Measurements from ENCODE around the gene COL19A1.

COL19A1 gene

DNA sequence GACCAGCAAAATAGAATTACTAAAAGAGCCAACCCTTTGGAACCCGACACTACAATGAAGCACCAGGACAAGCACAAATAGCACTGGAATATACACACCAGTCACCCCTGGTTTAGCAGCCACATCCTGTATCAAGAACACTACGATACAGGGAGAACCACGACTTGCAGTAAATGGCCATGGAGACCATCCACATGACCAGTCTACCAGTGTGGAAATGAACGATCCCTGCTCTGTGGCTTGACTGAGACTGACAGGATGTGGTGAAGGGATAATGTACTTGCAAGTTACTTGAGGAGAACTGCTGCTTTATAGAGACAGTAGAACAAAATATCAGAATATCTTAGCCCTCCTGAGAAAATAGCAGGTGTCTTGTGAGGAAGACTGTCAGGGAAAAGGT is 266.9 kb downstream of the COL19A1 start:
- no peak overlapping the region for H3K4me3 ChIP-seq (ENCODE audit: insufficient read depth, low read length, poor library complexity, severe bottlenecking)
- no peaks in the 10 kb centered on the region for H4K20me1 ChIP-seq (ENCODE audit: low read depth, low read length)
- TF ChIP-seq, protein P1, sequence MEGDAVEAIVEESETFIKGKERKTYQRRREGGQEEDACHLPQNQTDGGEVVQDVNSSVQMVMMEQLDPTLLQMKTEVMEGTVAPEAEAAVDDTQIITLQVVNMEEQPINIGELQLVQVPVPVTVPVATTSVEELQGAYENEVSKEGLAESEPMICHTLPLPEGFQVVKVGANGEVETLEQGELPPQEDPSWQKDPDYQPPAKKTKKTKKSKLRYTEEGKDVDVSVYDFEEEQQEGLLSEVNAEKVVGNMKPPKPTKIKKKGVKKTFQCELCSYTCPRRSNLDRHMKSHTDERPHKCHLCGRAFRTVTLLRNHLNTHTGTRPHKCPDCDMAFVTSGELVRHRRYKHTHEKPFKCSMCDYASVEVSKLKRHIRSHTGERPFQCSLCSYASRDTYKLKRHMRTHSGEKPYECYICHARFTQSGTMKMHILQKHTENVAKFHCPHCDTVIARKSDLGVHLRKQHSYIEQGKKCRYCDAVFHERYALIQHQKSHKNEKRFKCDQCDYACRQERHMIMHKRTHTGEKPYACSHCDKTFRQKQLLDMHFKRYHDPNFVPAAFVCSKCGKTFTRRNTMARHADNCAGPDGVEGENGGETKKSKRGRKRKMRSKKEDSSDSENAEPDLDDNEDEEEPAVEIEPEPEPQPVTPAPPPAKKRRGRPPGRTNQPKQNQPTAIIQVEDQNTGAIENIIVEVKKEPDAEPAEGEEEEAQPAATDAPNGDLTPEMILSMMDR (IDR thresholded peaks at IDR 0.05; ENCODE audit: insufficient read depth, low read length, poor library complexity, severe bottlenecking) = no peak
- TF ChIP-seq EZH2phosphoT487 (conservative IDR thresholded peaks at IDR 0.05; ENCODE audit: low read length) = no peak
- no peaks in the 10 kb centered on the region for H3K9me3 ChIP-seq (ENCODE audit: insufficient read depth, low read length)
- H2AFZ ChIP-seq (ENCODE audit: low read depth, low read length, severe bottlenecking) = no peak overlapping the region
- H3K4me2 ChIP-seq (ENCODE audit: low read depth, low read length, poor library complexity, severe bottlenecking) = no peak overlapping the region
- H3K27me3 ChIP-seq (ENCODE audit: low read length) = no peaks in the 10 kb centered on the region
- no peak overlapping the region for H3K9ac ChIP-seq (ENCODE audit: low read length)
- H3F3A ChIP-seq (ENCODE audit: insufficient read depth) = no peaks in the 10 kb centered on the region
- H3K79me2 ChIP-seq (ENCODE audit: insufficient read depth, low read length) = no peaks in the 10 kb centered on the region
- no peaks in the 10 kb centered on the region for H3K9me2 ChIP-seq (replicated peaks; ENCODE audit: insufficient read depth, low read length)
- H3K36me3 ChIP-seq (ENCODE audit: low read length) = no peaks in the 10 kb centered on the region
- no peak overlapping the region for H3K27ac ChIP-seq (ENCODE audit: low read depth, low read length)

- Histone ChIP-seq H3K27me3 (ENCODE audit: low read length) (no peaks in the 10 kb centered on the region), H3K36me3 (ENCODE audit: low read length) (no peaks in the 10 kb centered on the region), H3K9ac (ENCODE audit: low read length) (no peak overlapping the region), H2AFZ (ENCODE audit: low read depth, low read length, severe bottlenecking) (no peak overlapping the region), H3K4me2 (ENCODE audit: low read depth, low read length, poor library complexity, severe bottlenecking) (no peak overlapping the region), H3K4me3 (ENCODE audit: insufficient read depth, low read length, poor library complexity, severe bottlenecking) (no peak overlapping the region), H3K9me2 (replicated peaks; ENCODE audit: insufficient read depth, low read length) (no peaks in the 10 kb centered on the region), H4K20me1 (ENCODE audit: low read depth, low read length) (no peaks in the 10 kb centered on the region), H3K9me3 (ENCODE audit: insufficient read depth, low read length) (no peaks in the 10 kb centered on the region), H3K79me2 (ENCODE audit: insufficient read depth, low read length) (no peaks in the 10 kb centered on the region), H3K27ac (ENCODE audit: low read depth, low read length) (no peak overlapping the region), H3F3A (ENCODE audit: insufficient read depth) (no peaks in the 10 kb centered on the region)
- TF ChIP-seq, protein P1 (IDR thresholded peaks at IDR 0.05; ENCODE audit: insufficient read depth, low read length, poor library complexity, severe bottlenecking) = no peak
- TF ChIP-seq EZH2phosphoT487 (conservative IDR thresholded peaks at IDR 0.05; ENCODE audit: low read length) = no peak
Measured at GRCh38 chr6:70134542-70134941, 268.2 kb downstream of the COL19A1 start.

DNA sequence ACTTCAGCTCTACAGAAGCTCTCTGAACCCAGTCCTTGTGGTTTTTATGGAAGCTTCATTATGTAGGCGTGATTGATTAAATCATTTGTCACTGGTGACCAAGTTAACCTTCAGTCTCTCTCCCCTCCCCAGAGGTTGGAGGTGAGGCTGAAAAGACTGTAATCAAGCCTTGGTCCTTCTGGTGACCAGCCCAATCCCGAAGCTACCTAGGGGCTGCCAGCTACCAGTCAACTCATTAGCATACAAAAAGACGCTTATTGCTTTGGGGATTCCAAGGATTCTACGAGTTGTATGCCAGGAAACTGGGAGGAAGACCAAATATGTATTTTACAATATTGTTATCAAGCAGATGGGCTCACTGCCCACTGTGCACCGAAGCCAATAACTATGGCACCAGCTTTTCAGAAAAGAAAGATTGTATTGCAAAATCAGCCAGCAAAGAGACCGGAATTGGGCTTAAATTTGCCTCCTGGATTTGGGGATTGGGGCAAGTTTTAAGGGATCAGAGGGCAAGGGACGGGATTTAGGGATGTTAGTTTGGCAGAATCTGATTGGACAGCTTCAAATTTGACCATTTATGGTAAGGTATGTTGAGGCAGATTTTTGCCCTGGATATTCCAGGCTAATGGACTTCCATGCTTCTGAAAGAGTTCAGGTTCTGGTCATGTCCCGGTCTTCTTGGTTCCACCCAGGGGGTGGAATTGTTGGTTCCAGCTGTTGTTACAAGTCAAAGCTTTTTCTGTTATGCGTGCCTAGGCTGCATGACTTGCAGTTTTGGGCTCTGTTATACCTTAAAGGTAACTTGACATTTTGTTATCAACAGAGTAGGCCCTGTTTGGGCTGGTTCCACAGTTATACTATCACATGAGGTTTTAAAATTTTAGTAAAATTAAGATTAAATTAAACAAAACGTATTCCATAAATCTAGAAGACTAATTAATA is 269.1 kb downstream of the COL19A1 start:
- Histone ChIP-seq H3K27ac (ENCODE audit: low read depth, low read length) (no peak overlapping the region), H3K79me2 (ENCODE audit: insufficient read depth, low read length) (no peaks in the 10 kb centered on the region), H3K4me3 (ENCODE audit: insufficient read depth, low read length, poor library complexity, severe bottlenecking) (no peak overlapping the region), H3K9me2 (replicated peaks; ENCODE audit: insufficient read depth, low read length) (no peaks in the 10 kb centered on the region), H3K4me2 (ENCODE audit: low read depth, low read length, poor library complexity, severe bottlenecking) (no peak overlapping the region), H2AFZ (ENCODE audit: low read depth, low read length, severe bottlenecking) (no peak overlapping the region), H3K9me3 (ENCODE audit: insufficient read depth, low read length) (no peaks in the 10 kb centered on the region), H3K27me3 (ENCODE audit: low read length) (no peaks in the 10 kb centered on the region), H4K20me1 (ENCODE audit: low read depth, low read length) (no peaks in the 10 kb centered on the region), H3F3A (ENCODE audit: insufficient read depth) (no peaks in the 10 kb centered on the region), H3K9ac (ENCODE audit: low read length) (no peak overlapping the region), H3K36me3 (ENCODE audit: low read length) (no peaks in the 10 kb centered on the region)
- TF ChIP-seq, protein P1 (IDR thresholded peaks at IDR 0.05; ENCODE audit: insufficient read depth, low read length, poor library complexity, severe bottlenecking) = no peak
- no peak for TF ChIP-seq EZH2phosphoT487 (conservative IDR thresholded peaks at IDR 0.05; ENCODE audit: low read length)

Measured in SU-DHL-6 (cell line).